Measurements from ENCODE around the gene SGMS2. TPM values are rescaled to one million over a fixed set of nuclear protein-coding genes. Genes with fewer than 3 reads are reported as not detected.

SGMS2 gene
- total and polyA plus RNA-seq, 2 of the 4 experiments (the other 2 are of a cell fraction): 13.4 to 37.5 TPM

GRCh38 chr4:107866726-107867125, 42.0 kb downstream of the SGMS2 start:
- H4K20me1 ChIP-seq (ENCODE audit: insufficient read depth, low read length): no peaks in the 10 kb centered on the region
- dilution Hi-C loops (cut with HindIII; ENCODE audit: low sequenced_read_pairs, unreplicated experiment): no loop called here
- H3K9ac ChIP-seq (ENCODE audit: low read depth, low read length): no peak overlapping the region
- TF ChIP-seq BHLHE40 (IDR thresholded peaks at IDR 0.05; ENCODE audit: low read depth, low read length) (no peak), RCOR1 (IDR thresholded peaks at IDR 0.05; ENCODE audit: insufficient replicate concordance, low read length) (no peak), FOS (IDR thresholded peaks at IDR 0.05; ENCODE audit: low read depth, low read length) (no peak), MAFK (IDR thresholded peaks at IDR 0.05; ENCODE audit: low read depth, low read length) (no peak), SMC3 (IDR thresholded peaks at IDR 0.05; ENCODE audit: low read depth, low read length) (no peak), CEBPB (IDR thresholded peaks at IDR 0.05; ENCODE audit: low read depth, low read length) (no peak), RFX5 (IDR thresholded peaks at IDR 0.05; ENCODE audit: low read depth, low read length) (no peak)
- TF ChIP-seq, protein P1, sequence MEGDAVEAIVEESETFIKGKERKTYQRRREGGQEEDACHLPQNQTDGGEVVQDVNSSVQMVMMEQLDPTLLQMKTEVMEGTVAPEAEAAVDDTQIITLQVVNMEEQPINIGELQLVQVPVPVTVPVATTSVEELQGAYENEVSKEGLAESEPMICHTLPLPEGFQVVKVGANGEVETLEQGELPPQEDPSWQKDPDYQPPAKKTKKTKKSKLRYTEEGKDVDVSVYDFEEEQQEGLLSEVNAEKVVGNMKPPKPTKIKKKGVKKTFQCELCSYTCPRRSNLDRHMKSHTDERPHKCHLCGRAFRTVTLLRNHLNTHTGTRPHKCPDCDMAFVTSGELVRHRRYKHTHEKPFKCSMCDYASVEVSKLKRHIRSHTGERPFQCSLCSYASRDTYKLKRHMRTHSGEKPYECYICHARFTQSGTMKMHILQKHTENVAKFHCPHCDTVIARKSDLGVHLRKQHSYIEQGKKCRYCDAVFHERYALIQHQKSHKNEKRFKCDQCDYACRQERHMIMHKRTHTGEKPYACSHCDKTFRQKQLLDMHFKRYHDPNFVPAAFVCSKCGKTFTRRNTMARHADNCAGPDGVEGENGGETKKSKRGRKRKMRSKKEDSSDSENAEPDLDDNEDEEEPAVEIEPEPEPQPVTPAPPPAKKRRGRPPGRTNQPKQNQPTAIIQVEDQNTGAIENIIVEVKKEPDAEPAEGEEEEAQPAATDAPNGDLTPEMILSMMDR (conservative IDR thresholded peaks at IDR 0.05; ENCODE audit: low read depth, low read length): no peak
- H3K14ac ChIP-seq (replicated peaks; ENCODE audit: low read depth, low read length): no peak overlapping the region
- ATAC-seq (ENCODE audit: low read depth) (no peak), DNase-seq (no peak)
- no peaks in the 10 kb centered on the region for H3K27me3 ChIP-seq (ENCODE audit: control insufficient read depth, insufficient read depth, low read length)
- H3K9me1 ChIP-seq (ENCODE audit: insufficient read depth, low read length): no peaks in the 10 kb centered on the region; the same call in 1 of the 2 replicates
- H2AK9ac ChIP-seq (replicated peaks; ENCODE audit: low read depth, low read length, poor library complexity): no peak overlapping the region
- no peak overlapping the region for H4K5ac ChIP-seq (ENCODE audit: low read depth, low read length)
- no CpG with 5 or more reads among the region's 1 CpG for WGBS, 2 experiments (ENCODE audit: extremely low coverage in 2 of 2, insufficient read length in 1 of 2)
- H3K9me3 ChIP-seq (ENCODE audit: control insufficient read depth, insufficient read depth, low read length): no peaks in the 10 kb centered on the region
- H2AFZ ChIP-seq (replicated peaks; ENCODE audit: low read length, poor library complexity): no peak overlapping the region
- no peak overlapping the region for H3K18ac ChIP-seq (ENCODE audit: low read depth, low read length)
- H2BK15ac ChIP-seq (ENCODE audit: low read depth, low read length): no peak overlapping the region
- no peak overlapping the region for H4K91ac ChIP-seq (ENCODE audit: insufficient read depth, low read depth, low read length)
- no peak overlapping the region for H2BK20ac ChIP-seq (ENCODE audit: low read depth, low read length)
- intact Hi-C loops (cut with micrococcal nuclease): no loop called here
- H4K8ac ChIP-seq (ENCODE audit: low read depth in 2 of 2, low read length in 2 of 2): no peak overlapping the region
- in situ Hi-C loops (cut with MboI; ENCODE audit: low sequenced_read_pairs): no loop called here
- peaks cover 5% of the 10 kb centered on the region for H3K4me1 ChIP-seq (ENCODE audit: control insufficient read depth, insufficient read depth, low read length)
- no peaks in the 10 kb centered on the region for H3K79me1 ChIP-seq (ENCODE audit: low read depth in 1 of 2, low read length in 2 of 2)
- H2BK120ac ChIP-seq (ENCODE audit: low read depth, low read length): no peak overlapping the region
- no peaks in the 10 kb centered on the region for H3K36me3 ChIP-seq (ENCODE audit: control insufficient read depth, insufficient read depth, low read length)
- H3K23ac ChIP-seq (ENCODE audit: low read depth, low read length): no peak overlapping the region
- no peak overlapping the region for H3K4me2 ChIP-seq (ENCODE audit: low read depth, low read length)
- ChIA-PET CTCF (no interaction called here), POLR2A (ENCODE audit: unreplicated experiment) (no interaction called here)
- H3K4ac ChIP-seq (ENCODE audit: low read depth, low read length): no peak overlapping the region
- no peak overlapping the region for H3K27ac ChIP-seq (ENCODE audit: insufficient read depth, low read length)
- H3K4me3 ChIP-seq (ENCODE audit: insufficient read depth, low read depth, low read length): no peak overlapping the region
- no peak overlapping the region for H2AK5ac ChIP-seq (ENCODE audit: low read depth, low read length)
- BruUV-seq (replicated peaks): no TSS peak
- no peak overlapping the region for H3K56ac ChIP-seq (ENCODE audit: extremely low read depth, insufficient read depth, low read length)
- no peak overlapping the region for H2BK5ac ChIP-seq (ENCODE audit: low read depth, low read length, poor library complexity, severe bottlenecking)
